Measurements from ENCODE around the gene PARS2. TPM values are rescaled to one million over a fixed set of nuclear protein-coding genes. Genes with fewer than 3 reads are reported as not detected.
A peak's percentile ranks its signal among the peaks of the same experiment; 100 is the strongest.

Gene PARS2
- total RNA-seq, 6 experiments from 2014 or later = 3.2 to 5.4 (median 4.0) TPM

DNA sequence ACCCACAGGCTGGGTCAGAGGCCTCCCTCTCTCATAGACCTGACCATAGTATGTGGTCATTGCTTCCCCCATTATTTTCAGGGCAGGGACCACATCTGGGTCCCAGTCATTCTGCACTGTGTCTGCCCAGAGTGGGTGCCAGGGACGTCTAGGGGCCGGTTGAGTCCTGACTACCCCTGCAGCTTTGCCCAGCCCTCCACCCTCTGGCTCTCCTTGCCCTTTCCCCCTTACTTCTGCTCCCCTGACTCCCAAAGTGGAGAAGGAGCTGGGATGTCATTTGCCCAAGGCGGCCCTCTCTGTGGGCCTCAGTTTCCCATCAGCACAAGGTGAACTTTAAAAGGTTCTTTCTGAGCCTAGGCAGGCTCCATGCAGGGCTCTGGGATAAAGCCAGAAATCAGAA is 41.1 kb upstream of the PARS2 start:
- ATAC-seq = no peak
- DNase-seq = peak in 1 of 3 donors; percentile 34
- H3K27ac ChIP-seq = no peak overlapping the region
- intact Hi-C loops (cut with DNase I) = loop anchor here in 1 of 2 donors (10.0 kb wide), 1 partner anchor 311 kb away; no protein-coding TSS in a partner anchor
- no peaks in the 10 kb centered on the region for H3K9me3 ChIP-seq
- H3K4me1 ChIP-seq = peaks cover 0 to 55% (median 21%) of the 10 kb centered on the region in 4 donors
- H3K27me3 ChIP-seq = no peaks in the 10 kb centered on the region
- no peaks in the 10 kb centered on the region for H3K36me3 ChIP-seq
- TF ChIP-seq POLR2A (IDR thresholded peaks at IDR 0.05) = no peak
- TF ChIP-seq, protein P1, sequence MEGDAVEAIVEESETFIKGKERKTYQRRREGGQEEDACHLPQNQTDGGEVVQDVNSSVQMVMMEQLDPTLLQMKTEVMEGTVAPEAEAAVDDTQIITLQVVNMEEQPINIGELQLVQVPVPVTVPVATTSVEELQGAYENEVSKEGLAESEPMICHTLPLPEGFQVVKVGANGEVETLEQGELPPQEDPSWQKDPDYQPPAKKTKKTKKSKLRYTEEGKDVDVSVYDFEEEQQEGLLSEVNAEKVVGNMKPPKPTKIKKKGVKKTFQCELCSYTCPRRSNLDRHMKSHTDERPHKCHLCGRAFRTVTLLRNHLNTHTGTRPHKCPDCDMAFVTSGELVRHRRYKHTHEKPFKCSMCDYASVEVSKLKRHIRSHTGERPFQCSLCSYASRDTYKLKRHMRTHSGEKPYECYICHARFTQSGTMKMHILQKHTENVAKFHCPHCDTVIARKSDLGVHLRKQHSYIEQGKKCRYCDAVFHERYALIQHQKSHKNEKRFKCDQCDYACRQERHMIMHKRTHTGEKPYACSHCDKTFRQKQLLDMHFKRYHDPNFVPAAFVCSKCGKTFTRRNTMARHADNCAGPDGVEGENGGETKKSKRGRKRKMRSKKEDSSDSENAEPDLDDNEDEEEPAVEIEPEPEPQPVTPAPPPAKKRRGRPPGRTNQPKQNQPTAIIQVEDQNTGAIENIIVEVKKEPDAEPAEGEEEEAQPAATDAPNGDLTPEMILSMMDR (IDR thresholded peaks at IDR 0.05) = no peak
- WGBS (ENCODE audit: insufficient coverage, low coverage, low lambda C conversion rate, missing lambda C conversion rate) = 88% methylated on average over 1 of the region's 3 CpGs
- H3K4me3 ChIP-seq = no peak overlapping the region

DNA sequence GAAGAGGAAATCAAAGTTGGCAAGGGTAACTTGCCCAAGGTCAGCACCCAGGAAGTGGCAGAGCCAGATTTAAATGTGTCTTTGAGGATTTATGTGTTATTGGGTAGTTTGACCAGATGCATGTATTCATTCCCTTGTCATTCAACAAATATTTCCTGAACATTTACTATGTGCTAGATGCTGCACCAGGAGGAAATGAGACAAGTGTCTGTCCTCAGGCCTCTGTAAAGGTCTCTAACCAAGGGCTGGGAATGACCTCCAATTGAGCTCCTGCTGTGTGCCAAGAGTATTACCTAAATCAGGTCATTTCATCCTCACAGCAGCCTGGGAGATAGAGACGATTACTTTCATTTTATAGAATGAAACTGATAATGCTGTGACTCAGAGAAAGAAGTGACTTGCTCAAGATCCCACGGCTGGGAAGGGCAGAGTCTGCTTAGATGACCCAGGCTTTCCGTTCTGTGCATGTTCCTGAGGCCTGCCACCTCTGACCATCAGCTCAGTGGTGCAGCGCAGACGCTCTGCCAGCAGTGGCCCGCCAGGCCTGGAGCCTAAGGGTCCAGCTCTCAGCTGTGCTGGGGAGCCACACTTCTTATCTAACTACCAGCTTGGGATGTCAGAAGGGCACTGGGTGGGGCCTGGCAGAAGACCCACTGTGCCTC is 40.3 kb upstream of the PARS2 start:
- Histone ChIP-seq H3K36me3 (no peaks in the 10 kb centered on the region), H3K27me3 (no peaks in the 10 kb centered on the region), H3K9me3 (no peaks in the 10 kb centered on the region), H3K27ac (peak overlapping the region; percentile 27 to 77 (median 44)), H3K4me3 (no peak overlapping the region), H3K4me1 (peaks cover 0 to 61% (median 20%) of the 10 kb centered on the region in 4 donors)
- TF ChIP-seq, protein P1 (IDR thresholded peaks at IDR 0.05) = no peak
- peak; percentile 20 for TF ChIP-seq POLR2A (IDR thresholded peaks at IDR 0.05)
- DNase-seq (peak in 2 of 3 donors; percentile 51 to 70), ATAC-seq (peak; percentile 26 to 50 (median 44))
- intact Hi-C loops (cut with DNase I) = loop anchor here in 1 of 2 donors (10.0 kb wide), 1 partner anchor 310 kb away; no protein-coding TSS in a partner anchor
- WGBS (ENCODE audit: insufficient coverage, low coverage, low lambda C conversion rate, missing lambda C conversion rate) = 10% methylated on average over 3 of the region's 6 CpGs

DNA sequence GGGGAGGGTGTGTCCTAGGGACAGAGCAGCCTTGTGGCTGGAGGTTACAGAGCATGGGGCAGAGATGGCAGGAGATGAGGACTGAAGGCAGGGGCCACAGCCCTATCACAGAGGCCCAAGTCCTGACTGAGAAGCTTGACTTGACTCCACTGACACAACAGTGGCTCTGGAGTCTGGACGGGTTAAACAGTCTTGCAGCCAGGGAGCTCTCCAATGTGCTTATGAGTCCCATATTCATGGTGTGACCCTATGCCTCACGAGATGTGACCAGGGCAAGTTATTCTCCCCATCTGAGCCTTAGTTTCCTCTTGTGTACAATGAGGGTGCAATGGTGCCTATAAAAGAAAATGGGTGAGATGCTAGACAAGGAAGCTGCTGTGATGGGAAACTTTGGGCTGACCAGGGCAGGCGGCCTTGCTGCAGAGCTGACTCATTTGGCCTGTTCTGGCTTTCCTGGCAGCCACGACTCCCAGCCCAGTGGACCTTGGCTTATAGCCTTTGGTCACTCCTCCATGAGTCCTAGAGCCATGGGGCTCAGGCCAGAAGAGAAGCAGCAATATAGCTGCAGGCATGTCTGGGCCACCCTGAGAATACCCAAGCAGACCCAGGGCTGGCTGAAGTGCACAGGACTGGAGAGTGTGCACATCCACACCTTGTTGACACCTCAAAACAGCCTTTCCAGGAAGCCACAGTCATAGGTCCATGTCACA is 39.6 kb upstream of the PARS2 start:
- H3K9me3 ChIP-seq = no peaks in the 10 kb centered on the region
- no peak for TF ChIP-seq POLR2A (IDR thresholded peaks at IDR 0.05)
- TF ChIP-seq, protein P1 (IDR thresholded peaks at IDR 0.05) = no peak
- peak; percentile 60 to 72 (median 67) for ATAC-seq
- H3K27me3 ChIP-seq = no peaks in the 10 kb centered on the region
- H3K27ac ChIP-seq = peak overlapping the region in 2 of 3 donors; percentile 27 to 77
- peak; percentile 80 to 84 (median 83) for DNase-seq
- intact Hi-C loops (cut with DNase I) = loop anchor here in 1 of 2 donors (10.0 kb wide), 1 partner anchor 309 kb away; no protein-coding TSS in a partner anchor
- H3K4me3 ChIP-seq = no peak overlapping the region
- 29% methylated on average over 1 of the region's 4 CpGs for WGBS (ENCODE audit: insufficient coverage, low coverage, low lambda C conversion rate, missing lambda C conversion rate)
- peaks cover 0 to 61% (median 17%) of the 10 kb centered on the region in 4 donors for H3K4me1 ChIP-seq
- no peaks in the 10 kb centered on the region for H3K36me3 ChIP-seq

DNA sequence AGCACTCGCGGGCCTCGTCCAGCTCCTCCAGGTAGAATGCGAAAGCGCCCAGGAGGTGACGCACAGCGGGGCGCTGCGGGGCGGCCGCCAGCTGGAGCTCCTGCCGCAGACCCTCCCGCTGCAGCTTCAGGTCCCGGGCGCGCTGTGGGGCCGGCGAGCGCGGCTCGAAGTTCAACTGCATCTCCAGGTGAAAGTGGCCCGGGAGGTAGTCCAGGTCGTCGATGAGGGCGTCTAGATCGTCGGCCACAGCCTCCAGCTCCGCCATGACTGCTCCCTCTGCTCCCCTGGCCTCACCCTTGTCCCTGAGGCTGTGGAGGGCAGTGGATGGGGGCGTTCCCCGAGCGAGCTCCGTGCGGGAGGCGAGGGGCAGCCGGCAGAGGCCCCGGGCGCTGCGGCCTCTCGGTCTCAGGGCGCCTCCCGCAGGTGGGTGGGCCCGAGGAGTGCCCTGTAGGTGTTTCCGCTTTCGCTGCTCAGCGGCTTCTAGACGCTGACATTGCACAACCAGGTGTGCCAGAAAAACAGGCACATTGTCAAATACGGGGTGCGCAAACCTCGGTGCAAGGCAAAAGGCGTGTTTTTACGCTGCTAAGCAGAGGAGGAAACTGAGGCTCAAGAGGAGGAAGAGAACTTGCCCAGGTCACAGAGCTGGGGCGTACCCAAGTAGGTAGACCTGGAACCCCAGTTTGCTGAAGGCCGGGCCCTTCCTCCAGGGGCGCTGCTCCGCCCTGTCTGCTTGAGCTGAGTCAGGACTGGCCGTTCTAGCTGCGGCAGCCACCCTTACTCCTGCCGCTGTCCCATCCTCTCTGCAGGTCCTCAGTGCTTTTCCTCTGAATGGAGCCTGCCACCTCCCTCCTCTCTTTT is 36.8 kb upstream of the PARS2 start, which contains the start of gene TTC22:
TTC22 (minus strand) TSS at position 425 of the 861 bp plus-strand sequence; CDS start at position 265, 160 bp downstream.
- peaks cover 0 to 62% (median 15%) of the 10 kb centered on the region in 4 donors for H3K4me1 ChIP-seq
- peak; percentile 45 for TF ChIP-seq POLR2A (IDR thresholded peaks at IDR 0.05)
- TF ChIP-seq, protein P1 (IDR thresholded peaks at IDR 0.05) = peak; percentile 41 to 61 (median 52)

More for the DNA sequence above, 36.8 kb upstream of the PARS2 start, which contains the start of gene TTC22:
- ATAC-seq (peak; percentile 59 to 77 (median 72)), DNase-seq (peak; percentile 78 to 82 (median 79))
- Histone ChIP-seq H3K27ac (peak within 1 kb of the TSS; percentile 33 to 59 (median 54)), H3K36me3 (no peaks in the 10 kb centered on the region), H3K27me3 (no peaks in the 10 kb centered on the region), H3K4me3 (peak within 1 kb of the TSS; percentile 66 to 74 (median 66)), H3K9me3 (no peaks in the 10 kb centered on the region)
- intact Hi-C loops (cut with DNase I) = loop anchor here in 1 of 2 donors (10.0 kb wide), 1 partner anchor 306 kb away; no protein-coding TSS in a partner anchor
- 0% methylated on average over 21 of the region's 58 CpGs for WGBS (ENCODE audit: insufficient coverage, low coverage, low lambda C conversion rate, missing lambda C conversion rate)

Measured in right lobe of liver (tissue), 6 donors.